OCI-LY3 (cell line): ENCODE results near the gene MAGI2.
"Not testable (repeated sequence)": the region's sequence is repeated elsewhere in the genome, so short reads cannot be mapped to it uniquely, and the experiment has no call there.

Source experiments
- H2AFZ ChIP-seq: fragments of 200-600, 300-600 bp; shearing (Covaris generic); 2 replicates; pipeline ENCODE4 v1.6.0; 2014; ENCODE audit warnings: antibody characterized with exemption, low read depth, low read length
- H3K27ac ChIP-seq: fragments of 200-600, 300-600 bp; sonication (generic); 2 replicates; pipeline ENCODE4 v1.5.1; 2014; ENCODE audit warnings: mild to moderate bottlenecking, low read length, moderate library complexity, mixed read lengths
- H3K27me3 ChIP-seq: fragments of 200-600, 300-600 bp; sonication (generic); 2 replicates; pipeline ENCODE4 v1.6.1; 2014; ENCODE audit warnings: low read depth, low read length, mixed read lengths
- H3K36me3 ChIP-seq: fragments of 200-600, 300-600 bp; sonication (generic); replicated peaks from 2 replicates; pipeline ENCODE3; 2014; ENCODE audit warnings: low read depth, low read length, mixed read lengths
- H3K4me1 ChIP-seq: fragments of 300-600, 200-600 bp; sonication (generic); 2 replicates; pipeline ENCODE4 v1.6.1; 2014; ENCODE audit warnings: low read length, mixed read lengths
- H3K4me2 ChIP-seq: fragments of 200-600, 300-600 bp; sonication (generic); 2 replicates; pipeline ENCODE4 v1.6.1; 2014; ENCODE audit warnings: low read length, mixed read lengths
- H3K4me3 ChIP-seq: fragments of 300-600, 200-600 bp; sonication (generic); 2 replicates; pipeline ENCODE4 v1.5.1; 2014; ENCODE audit warnings: antibody characterized with exemption, mild to moderate bottlenecking, low read length, moderate library complexity
- H3K79me2 ChIP-seq: fragments of 300-600, 200-600 bp; shearing (Covaris generic); 2 replicates; pipeline ENCODE4 v1.6.1; 2014; ENCODE audit warnings: mild to moderate bottlenecking, low read length, mixed read lengths
- H3K9ac ChIP-seq: fragments of 300-600, 200-600 bp; shearing (Covaris generic); 2 replicates; pipeline ENCODE4 v1.6.0; 2014; ENCODE audit warnings: mild to moderate bottlenecking, low read length, moderate library complexity
- H3K9me3 ChIP-seq: fragments of 200-600, 300-600 bp; shearing (Covaris generic); 2 replicates; pipeline ENCODE4 v1.6.1; 2014; ENCODE audit warnings: low read length, mixed read lengths; ENCODE audit not compliant: insufficient read depth
- H4K20me1 ChIP-seq: fragments of 200-600, 300-600 bp; sonication (generic); 2 replicates; pipeline ENCODE4 v1.6.1; 2016; ENCODE audit warnings: low read length, mixed read lengths; ENCODE audit not compliant: insufficient read depth
- EZH2phosphoT487 ChIP-seq: fragments of 200-600 bp; shearing (Covaris generic); IDR thresholded peaks from 2 replicates; pipeline ENCODE4 v1.6.1; 2018; ENCODE audit warnings: antibody characterized with exemption, mixed run types, low read depth
- TF ChIP-seq, protein P1 (sequence below): fragments of 200-600, 300-600 bp; sonication (generic); IDR thresholded peaks from 2 replicates; pipeline ENCODE4 v1.5.1; 2014; ENCODE audit warnings: antibody characterized with exemption, low read length, low read depth

MAGI2 gene

DNA sequence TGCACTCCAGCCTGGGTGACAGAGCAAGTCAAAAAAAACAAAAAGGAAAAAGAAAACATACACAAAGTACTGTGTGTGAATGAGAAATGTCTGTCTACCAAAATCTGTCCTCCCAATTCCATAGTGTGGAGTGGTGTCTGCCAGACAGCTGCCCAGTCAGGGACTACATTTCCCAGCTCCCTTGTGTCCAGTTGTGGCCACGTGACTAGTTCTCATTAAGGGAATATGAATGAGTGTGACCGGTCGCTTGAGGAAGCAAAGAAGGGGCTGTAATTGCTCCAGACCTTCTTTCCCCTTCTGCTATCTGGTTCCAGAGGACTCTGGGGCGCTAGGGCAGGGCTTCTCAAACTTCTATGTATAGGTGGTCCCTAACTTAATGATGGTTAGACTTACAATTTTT lies 1450.8 kb downstream of the MAGI2 start:
- TF ChIP-seq, protein P1, sequence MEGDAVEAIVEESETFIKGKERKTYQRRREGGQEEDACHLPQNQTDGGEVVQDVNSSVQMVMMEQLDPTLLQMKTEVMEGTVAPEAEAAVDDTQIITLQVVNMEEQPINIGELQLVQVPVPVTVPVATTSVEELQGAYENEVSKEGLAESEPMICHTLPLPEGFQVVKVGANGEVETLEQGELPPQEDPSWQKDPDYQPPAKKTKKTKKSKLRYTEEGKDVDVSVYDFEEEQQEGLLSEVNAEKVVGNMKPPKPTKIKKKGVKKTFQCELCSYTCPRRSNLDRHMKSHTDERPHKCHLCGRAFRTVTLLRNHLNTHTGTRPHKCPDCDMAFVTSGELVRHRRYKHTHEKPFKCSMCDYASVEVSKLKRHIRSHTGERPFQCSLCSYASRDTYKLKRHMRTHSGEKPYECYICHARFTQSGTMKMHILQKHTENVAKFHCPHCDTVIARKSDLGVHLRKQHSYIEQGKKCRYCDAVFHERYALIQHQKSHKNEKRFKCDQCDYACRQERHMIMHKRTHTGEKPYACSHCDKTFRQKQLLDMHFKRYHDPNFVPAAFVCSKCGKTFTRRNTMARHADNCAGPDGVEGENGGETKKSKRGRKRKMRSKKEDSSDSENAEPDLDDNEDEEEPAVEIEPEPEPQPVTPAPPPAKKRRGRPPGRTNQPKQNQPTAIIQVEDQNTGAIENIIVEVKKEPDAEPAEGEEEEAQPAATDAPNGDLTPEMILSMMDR = no peak
- TF ChIP-seq EZH2phosphoT487 = no peak
- Histone ChIP-seq H3K4me1 (no peaks in the 10 kb centered on the region), H3K4me2 (no peak overlapping the region), H3K9ac (no peak overlapping the region), H3K9me3 (no peaks in the 10 kb centered on the region), H3K27me3 (no peaks in the 10 kb centered on the region; the same call in 1 of the 2 replicates), H3K27ac (no peak overlapping the region), H2AFZ (no peak overlapping the region), H3K79me2 (no peaks in the 10 kb centered on the region), H3K4me3 (no peak overlapping the region), H4K20me1 (no peaks in the 10 kb centered on the region), H3K36me3 (no peaks in the 10 kb centered on the region)

DNA sequence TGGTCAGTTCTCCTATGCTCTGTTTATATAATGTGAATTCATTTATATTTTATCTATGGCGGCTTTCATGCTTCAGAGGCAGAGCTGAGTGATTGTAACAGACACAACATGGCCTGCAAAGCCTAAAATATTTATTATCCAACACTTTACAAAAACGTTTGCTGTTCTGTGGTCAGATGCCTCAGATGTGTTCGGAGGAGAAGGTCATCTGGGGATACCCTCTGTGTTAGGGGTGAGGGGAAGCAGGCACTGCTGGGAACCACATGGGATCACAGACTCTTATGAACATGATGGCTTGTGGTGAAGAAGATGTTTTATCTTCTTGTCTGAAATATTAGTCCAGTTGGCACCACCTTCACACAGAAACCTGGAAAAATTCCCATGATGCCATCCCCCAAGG lies 1451.4 kb downstream of the MAGI2 start:
- Histone ChIP-seq H3K4me1 (no peaks in the 10 kb centered on the region), H2AFZ (no peak overlapping the region), H3K4me3 (no peak overlapping the region), H4K20me1 (no peaks in the 10 kb centered on the region), H3K9me3 (no peaks in the 10 kb centered on the region), H3K27ac (no peak overlapping the region), H3K4me2 (no peak overlapping the region), H3K36me3 (no peaks in the 10 kb centered on the region), H3K9ac (no peak overlapping the region), H3K27me3 (no peaks in the 10 kb centered on the region), H3K79me2 (no peaks in the 10 kb centered on the region)
- TF ChIP-seq, protein P1 = no peak
- TF ChIP-seq EZH2phosphoT487 = no peak

DNA sequence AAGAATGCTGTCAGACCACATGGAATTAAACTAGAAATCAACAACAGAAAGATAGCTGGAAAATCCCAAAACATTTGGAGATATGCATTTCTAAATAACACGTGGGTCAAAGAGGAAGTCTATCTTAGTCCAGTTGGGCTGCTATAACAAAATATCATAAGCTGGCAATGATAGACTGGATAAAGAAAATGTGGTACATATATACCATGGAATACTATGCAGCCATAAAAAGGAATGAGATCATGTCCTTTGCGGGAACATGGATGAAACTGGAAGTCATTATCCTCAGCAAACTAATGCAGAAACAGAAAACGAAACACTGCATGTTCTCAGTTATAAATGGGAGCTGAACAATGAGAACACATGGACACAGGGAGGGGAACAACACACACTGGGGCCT lies 1454.3 kb downstream of the MAGI2 start:
- not testable (repeated sequence) for H3K9me3 ChIP-seq, H3K4me2 ChIP-seq, H3K36me3 ChIP-seq, H3K4me3 ChIP-seq, H3K27me3 ChIP-seq, H3K79me2 ChIP-seq, H4K20me1 ChIP-seq, H3K27ac ChIP-seq, H3K9ac ChIP-seq, H2AFZ ChIP-seq, H3K4me1 ChIP-seq

DNA sequence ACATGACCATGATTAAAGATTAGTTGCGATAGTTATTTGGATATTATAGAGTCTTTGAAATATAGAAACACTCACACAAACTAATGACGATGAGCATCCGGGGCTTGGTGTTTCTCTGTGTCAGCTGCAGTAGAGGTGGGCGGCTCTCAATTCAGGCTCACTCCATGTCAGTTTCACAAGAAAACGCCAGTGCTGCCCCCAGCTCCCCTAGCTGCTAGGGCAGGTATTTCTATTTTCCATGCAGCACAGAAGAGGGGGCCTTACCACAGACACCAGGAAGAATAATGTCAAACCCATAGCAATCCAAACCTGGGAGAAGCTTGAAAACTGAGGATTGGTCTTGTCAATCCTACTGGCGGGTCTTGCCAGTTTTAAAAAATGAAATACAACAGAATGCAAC lies 1457.8 kb downstream of the MAGI2 start:
- Histone ChIP-seq H3K9me3 (no peaks in the 10 kb centered on the region), H3K36me3 (no peaks in the 10 kb centered on the region), H3K4me2 (no peak overlapping the region), H3K79me2 (no peaks in the 10 kb centered on the region), H2AFZ (no peak overlapping the region), H3K27me3 (peaks cover 7% of the 10 kb centered on the region; the same call in 1 of the 2 replicates), H3K4me3 (no peak overlapping the region), H4K20me1 (no peaks in the 10 kb centered on the region), H3K4me1 (no peaks in the 10 kb centered on the region), H3K27ac (no peak overlapping the region), H3K9ac (no peak overlapping the region)
- no peak for TF ChIP-seq EZH2phosphoT487
- TF ChIP-seq, protein P1 = no peak

DNA sequence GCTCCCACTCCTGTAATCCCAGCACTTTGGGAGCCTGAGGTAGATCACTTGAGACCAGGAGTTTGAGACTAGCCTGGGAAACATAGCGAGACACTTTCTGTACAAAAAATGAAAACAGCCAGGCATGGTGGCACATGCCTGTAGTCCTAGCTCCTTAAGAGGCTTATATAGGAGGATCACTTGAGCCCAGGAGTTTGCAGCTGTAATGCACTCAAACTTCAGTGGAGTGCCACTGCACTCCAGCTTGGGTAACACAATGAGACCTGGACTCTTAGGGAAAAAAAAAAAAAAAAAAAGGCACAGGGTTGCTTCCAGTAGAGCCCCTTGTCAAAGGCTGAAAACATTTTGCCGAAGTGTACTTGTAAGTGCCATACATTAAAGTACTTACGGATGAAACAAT lies 1459.6 kb downstream of the MAGI2 start:
- Histone ChIP-seq H3K27ac (no peak overlapping the region), H3K36me3 (no peaks in the 10 kb centered on the region), H3K4me3 (no peak overlapping the region), H3K4me2 (no peak overlapping the region), H3K4me1 (no peaks in the 10 kb centered on the region), H3K9me3 (no peaks in the 10 kb centered on the region), H3K27me3 (peaks cover 7% of the 10 kb centered on the region; the same call in 1 of the 2 replicates), H3K9ac (no peak overlapping the region), H2AFZ (no peak overlapping the region), H4K20me1 (no peaks in the 10 kb centered on the region), H3K79me2 (no peaks in the 10 kb centered on the region)
- TF ChIP-seq, protein P1 = no peak
- no peak for TF ChIP-seq EZH2phosphoT487
